Kidney (tissue), 14 donors: Measurements from ENCODE around the gene OSBPL8. TPM values are rescaled to one million over a fixed set of nuclear protein-coding genes. Genes with fewer than 3 reads are reported as not detected.

ENCODE experiments used
- DNase-seq, 5 donors: peaks; one replicate each; pipeline ENCODE4 v3.0.0-alpha.2; 2013 to 2020
- FAIRE-seq: peaks from 2 replicates; lab custom pipeline; 2012; peaks lifted over from hg19 to GRCh38; lab: Jason Lieb, UNC
- H3K27ac ChIP-seq, 2 donors: one replicate each; pipeline ENCODE4 v1.7.0; 2013; ENCODE audit warnings: low read depth in 2 of 2, low read length in 2 of 2, inconsistent platforms in 1 of 2
- H3K27me3 ChIP-seq: one replicate; pipeline ENCODE4 v1.7.1; 2013; ENCODE audit warnings: low read length, inconsistent platforms; ENCODE audit not compliant: control insufficient read depth, insufficient read depth
- H3K36me3 ChIP-seq, 3 donors: one replicate each; pipeline versions ENCODE4 v1.7.0 to v1.7.1; 2013; ENCODE audit warnings: low read length in 3 of 3, control low read depth in 1 of 3, inconsistent platforms in 1 of 3; ENCODE audit not compliant: insufficient read depth in 3 of 3, control insufficient read depth in 2 of 3
- H3K4me1 ChIP-seq, 3 donors: one replicate each; pipeline versions ENCODE4 v1.7.0 to v1.7.1; 2013; ENCODE audit warnings: low read length in 3 of 3, inconsistent platforms in 1 of 3, low read depth in 1 of 3; ENCODE audit not compliant: control insufficient read depth in 2 of 3, insufficient read depth in 2 of 3
- H3K4me3 ChIP-seq, 3 donors: one replicate each; pipeline versions ENCODE4 v1.7.0 to v1.8.1; 2013; ENCODE audit warnings: low read length in 3 of 3, control low read depth in 1 of 3, inconsistent platforms in 1 of 3
- H3K9ac ChIP-seq, 3 donors: one replicate each; pipeline versions ENCODE4 v1.7.0 to v1.7.1; 2013; ENCODE audit warnings: low read length in 3 of 3, control low read depth in 1 of 3, inconsistent platforms in 1 of 3
- H3K9me3 ChIP-seq, 3 donors: one replicate each; pipeline versions ENCODE4 v1.7.0 to v1.7.1; 2013; ENCODE audit warnings: low read length in 3 of 3, control low read depth in 1 of 3, inconsistent platforms in 1 of 3; ENCODE audit not compliant: control insufficient read depth in 2 of 3, insufficient read depth in 1 of 3
- intact Hi-C: fragments of 100-400 bp; cut with DNase I; formaldehyde crosslinking; loops from one replicate; pipeline ENCODE4 v1.11.1; 2022
- polyA plus RNA-seq: library from polyadenylated mRNA; stranded (reverse); fragments of 350-450 nt; fragmentation: Illumina TruSeq; extraction: RNeasy Lipid Tissue Mini Kit (QIAGEN cat#74804); gene quantifications from one replicate; pipeline ENCODE4 v1.2.3, GENCODE V29; 2014; ENCODE audit warnings: low read depth, low replicate concordance; ENCODE audit not compliant: insufficient read depth
- total RNA-seq: library from RNA; stranded (reverse); fragmentation: NEBNext Ultra II Directional; extraction: Animal tissue kit (Norgen Biotek cat#: 25700); gene quantifications from one replicate; pipeline ENCODE4 v1.2.1, GENCODE V29; 2021
- TF ChIP-seq, protein P1 (sequence below): IDR thresholded peaks from 3 replicates; pipeline ENCODE4 v1.5.1; 2012; ENCODE audit warnings: mild to moderate bottlenecking, moderate library complexity, borderline replicate concordance; ENCODE audit not compliant: insufficient read depth; ENCODE audit errors: extremely low read depth
- donor health status: control.
- donor health status: control.
- donor health status: control.
- donor health status: control.
- donor health status: control.
- donor health status: DM: yes; HTN: yes; CAD: no.
- donor health status: Normal renal cell carcinoma (clear cell type).

Gene OSBPL8
- total and polyA plus RNA-seq, 2 donors from 2014 or later, result 11.5 to 69.7 TPM

- Histone ChIP-seq H3K27me3 (no peaks in the 10 kb centered on the region), H3K27ac (no peak overlapping the region), H3K4me1 (no peaks in the 10 kb centered on the region), H3K36me3 (no peaks in the 10 kb centered on the region), H3K9ac (no peak overlapping the region), H3K9me3 (no peaks in the 10 kb centered on the region), H3K4me3 (no peak overlapping the region)
- TF ChIP-seq, protein P1, sequence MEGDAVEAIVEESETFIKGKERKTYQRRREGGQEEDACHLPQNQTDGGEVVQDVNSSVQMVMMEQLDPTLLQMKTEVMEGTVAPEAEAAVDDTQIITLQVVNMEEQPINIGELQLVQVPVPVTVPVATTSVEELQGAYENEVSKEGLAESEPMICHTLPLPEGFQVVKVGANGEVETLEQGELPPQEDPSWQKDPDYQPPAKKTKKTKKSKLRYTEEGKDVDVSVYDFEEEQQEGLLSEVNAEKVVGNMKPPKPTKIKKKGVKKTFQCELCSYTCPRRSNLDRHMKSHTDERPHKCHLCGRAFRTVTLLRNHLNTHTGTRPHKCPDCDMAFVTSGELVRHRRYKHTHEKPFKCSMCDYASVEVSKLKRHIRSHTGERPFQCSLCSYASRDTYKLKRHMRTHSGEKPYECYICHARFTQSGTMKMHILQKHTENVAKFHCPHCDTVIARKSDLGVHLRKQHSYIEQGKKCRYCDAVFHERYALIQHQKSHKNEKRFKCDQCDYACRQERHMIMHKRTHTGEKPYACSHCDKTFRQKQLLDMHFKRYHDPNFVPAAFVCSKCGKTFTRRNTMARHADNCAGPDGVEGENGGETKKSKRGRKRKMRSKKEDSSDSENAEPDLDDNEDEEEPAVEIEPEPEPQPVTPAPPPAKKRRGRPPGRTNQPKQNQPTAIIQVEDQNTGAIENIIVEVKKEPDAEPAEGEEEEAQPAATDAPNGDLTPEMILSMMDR, result no peak
- FAIRE-seq, result no peak
- intact Hi-C loops, result no loop called here
- no peak for DNase-seq
Observed at GRCh38 chr12:76303989-76304460, 255.5 kb downstream of the OSBPL8 start.

GRCh38 chr12:76303365-76303764, 256.2 kb downstream of the OSBPL8 start:
- H3K36me3 ChIP-seq, result no peaks in the 10 kb centered on the region
- DNase-seq (no peak), FAIRE-seq (no peak)
- H3K9ac ChIP-seq, result no peak overlapping the region
- no peak overlapping the region for H3K4me3 ChIP-seq
- TF ChIP-seq, protein P1, result no peak
- intact Hi-C loops, result no loop called here
- no peaks in the 10 kb centered on the region for H3K4me1 ChIP-seq
- no peaks in the 10 kb centered on the region for H3K9me3 ChIP-seq
- H3K27me3 ChIP-seq, result no peaks in the 10 kb centered on the region
- H3K27ac ChIP-seq, result no peak overlapping the region

Other genes starting within 250 kb of the OSBPL8 start
- 10.9 TPM for gene BBS10, start 211.4 kb downstream of the OSBPL8 start, total RNA-seq
- gene BBS10, start 211.4 kb downstream of the OSBPL8 start, polyA plus RNA-seq, result 5.1 TPM
- 39.5 TPM for gene ZDHHC17, start 204.3 kb upstream of the OSBPL8 start, total RNA-seq
- gene ZDHHC17, start 204.3 kb upstream of the OSBPL8 start, polyA plus RNA-seq, result 7.7 TPM